HepG2 (cell line): ENCODE results near the gene ZNF425. TPM values are rescaled to one million over a fixed set of nuclear protein-coding genes. Genes with fewer than 3 reads are reported as not detected.
A peak's percentile ranks its signal among the peaks of the same experiment; 100 is the strongest.

Experiments used
- ATAC-seq: fragments of 200-7000 bp; cut with Tn5 transposase; 3 replicates; pipeline ENCODE4 v1.9.1; 2020; ENCODE audit warnings: mild to moderate bottlenecking, moderate library complexity
- BruUV-seq: library from RNA; stranded (reverse); fragments of 400-500 nt; replicated peaks from 2 replicates; lab custom pipeline; 2021; lab: Mats Ljungman, UMichigan
- CTCF ChIA-PET: fragments of 300-600 bp; formaldehyde crosslinking; extraction: SDS; loops from one replicate; lab custom pipeline; 2021; ENCODE audit warnings: low total read pairs, inconsistent platforms, low intra/inter-chr PET ratio; lab: Yijun Ruan, JAX
- POLR2A ChIA-PET: fragments of 350-600 bp; sonication (Branson Sonifier 250); formaldehyde crosslinking; loops from one replicate; lab custom pipeline; 2020; ENCODE audit warnings: antibody characterized with exemption, inconsistent platforms; lab: Yijun Ruan, JAX
- DNase-seq: peaks from one replicate; pipeline ENCODE4 v3.0.0-alpha.2; 2015; ENCODE audit warnings: low spot score
- FAIRE-seq: peaks from 3 replicates; lab custom pipeline; 2011; peaks lifted over from hg19 to GRCh38; lab: Jason Lieb, UNC
- H2AFZ ChIP-seq: one replicate; pipeline ENCODE4 v1.6.1; 2011; ENCODE audit warnings: low read length, inconsistent platforms
- H3K27ac ChIP-seq: fragments of 300-600 bp; 3 replicates; pipeline ENCODE4 v1.8.0; 2011; ENCODE audit warnings: mixed run types, mild to moderate bottlenecking, mixed read lengths, low read length, inconsistent platforms; ENCODE audit not compliant: insufficient read depth; ENCODE audit errors: extremely low read length
- H3K27me3 ChIP-seq, 2 experiments: fragments of 200-600 bp in 1 of 2; 2 replicates in 1 of 2; 3 replicates in 1 of 2; pipeline versions ENCODE4 v1.6.0 to v1.8.0; 2011; ENCODE audit warnings: low read length in 2 of 2, mild to moderate bottlenecking in 2 of 2, moderate library complexity in 2 of 2, inconsistent platforms in 1 of 2; ENCODE audit not compliant: insufficient read depth in 2 of 2, control insufficient read depth in 1 of 2
- H3K36me3 ChIP-seq, 2 experiments: fragments of 200-600 bp in 1 of 2; replicated peaks in 1 of 2; 2 replicates in 1 of 2; 3 replicates in 1 of 2; pipeline versions ENCODE4 v1.5.1 to v1.8.0; 2011; ENCODE audit warnings: low read length in 2 of 2, inconsistent platforms in 1 of 2; ENCODE audit not compliant: insufficient read depth in 2 of 2, control insufficient read depth in 1 of 2
- H3K4me1 ChIP-seq: 2 replicates; pipeline ENCODE4 v1.5.1; 2012; ENCODE audit warnings: low read length, inconsistent platforms; ENCODE audit not compliant: insufficient read depth
- H3K4me2 ChIP-seq: 2 replicates; pipeline ENCODE4 v1.6.0; 2011; ENCODE audit warnings: low read depth, low read length, inconsistent platforms
- H3K4me3 ChIP-seq, 3 experiments: fragments of 200-600 bp in 1 of 3; sonication (generic), shearing (Covaris generic) in 1 of 3; replicated peaks in 1 of 3; 2 replicates each; pipeline ENCODE4 v1.5.1; 2011 to 2016; ENCODE audit warnings: low read length in 3 of 3, inconsistent platforms in 2 of 3, low read depth in 2 of 3, mild to moderate bottlenecking in 2 of 3, control low read depth in 1 of 3, mixed read lengths in 1 of 3; ENCODE audit not compliant: insufficient read depth in 1 of 3
- H3K79me2 ChIP-seq: one replicate; pipeline ENCODE4 v1.6.1; 2011; ENCODE audit warnings: low read length, inconsistent platforms; ENCODE audit not compliant: insufficient read depth
- H3K9ac ChIP-seq: 2 replicates; pipeline ENCODE4 v1.6.0; 2011; ENCODE audit warnings: mild to moderate bottlenecking, low read depth, low read length, inconsistent platforms; ENCODE audit not compliant: insufficient read depth
- H3K9me3 ChIP-seq: 2 replicates; pipeline ENCODE4 v1.5.1; 2012; ENCODE audit warnings: mild to moderate bottlenecking, low read length
- H4K20me1 ChIP-seq: 2 replicates; pipeline ENCODE4 v1.6.0; 2011; ENCODE audit warnings: inconsistent platforms, mild to moderate bottlenecking, low read length, moderate library complexity; ENCODE audit not compliant: insufficient read depth
- ATRX ChIP-seq: sonication (generic); formaldehyde crosslinking; IDR thresholded peaks from 2 replicates; pipeline ENCODE4 v1.4.0; 2020; ENCODE audit warnings: missing genetic modification reagents, borderline replicate concordance
- BORCS8-MEF2B ChIP-seq: sonication (generic); formaldehyde crosslinking; IDR thresholded peaks from 2 replicates; pipeline ENCODE4 v1.8.0; 2022; ENCODE audit warnings: mild to moderate bottlenecking, missing genetic modification reagents
- CBX2 ChIP-seq, 2 experiments: fragments of 200-600 bp in 1 of 2; sonication (generic); formaldehyde crosslinking in 1 of 2; IDR thresholded peaks; 2 replicates each; pipeline versions ENCODE4 v1.7.0 to v1.8.1; 2018 to 2022; ENCODE audit warnings: low read depth in 2 of 2, low read length in 1 of 2, mild to moderate bottlenecking in 1 of 2, missing genetic modification reagents in 1 of 2
- KLF13 ChIP-seq: sonication (generic); formaldehyde crosslinking; IDR thresholded peaks from 2 replicates; pipeline ENCODE4 v1.4.0; 2020; ENCODE audit warnings: mild to moderate bottlenecking, missing genetic modification reagents
- MED13 ChIP-seq: sonication (generic); formaldehyde crosslinking; IDR thresholded peaks from 2 replicates; pipeline ENCODE4 v1.5.0; 2020; ENCODE audit warnings: missing genetic modification reagents
- NKX3-1 ChIP-seq: sonication (generic); formaldehyde crosslinking; IDR thresholded peaks from 2 replicates; pipeline ENCODE4 v1.5.0; 2020; ENCODE audit warnings: missing genetic modification reagents
- PAXIP1 ChIP-seq: sonication (generic); formaldehyde crosslinking; conservative IDR thresholded peaks from 2 replicates; pipeline ENCODE4 v1.4.0; 2020; ENCODE audit warnings: mild to moderate bottlenecking, missing genetic modification reagents, moderate library complexity
- SOX5 ChIP-seq: IDR thresholded peaks from 2 replicates; pipeline ENCODE4 v1.6.1; 2016; ENCODE audit warnings: borderline replicate concordance
- TFDP1 ChIP-seq: IDR thresholded peaks from 2 replicates; pipeline ENCODE4 v1.6.1; 2016; ENCODE audit warnings: missing compliant biosample characterization, missing genetic modification reagents, borderline replicate concordance
- TSC22D2 ChIP-seq: sonication (generic); formaldehyde crosslinking; IDR thresholded peaks from 2 replicates; pipeline ENCODE4 v1.5.1; 2020; ENCODE audit warnings: missing genetic modification reagents, mild to moderate bottlenecking, borderline replicate concordance
- ZBTB7B ChIP-seq: sonication (generic); formaldehyde crosslinking; IDR thresholded peaks from 2 replicates; pipeline ENCODE4 v1.4.0; 2020; ENCODE audit warnings: missing genetic modification reagents
- ZNF276 ChIP-seq: sonication (generic); formaldehyde crosslinking; IDR thresholded peaks from 2 replicates; pipeline ENCODE4 v1.4.0; 2020; ENCODE audit warnings: mild to moderate bottlenecking, low read depth, missing genetic modification reagents
- ZNF543 ChIP-seq: sonication (generic); formaldehyde crosslinking; IDR thresholded peaks from 2 replicates; pipeline ENCODE4 v1.4.0; 2020; ENCODE audit warnings: mild to moderate bottlenecking, missing genetic modification reagents
- ZNF598 ChIP-seq: sonication (generic); formaldehyde crosslinking; IDR thresholded peaks from 2 replicates; pipeline ENCODE4 v1.5.1; 2020; ENCODE audit warnings: mild to moderate bottlenecking, missing genetic modification reagents, borderline replicate concordance
- ZNF720 ChIP-seq: sonication (generic); formaldehyde crosslinking; IDR thresholded peaks from 2 replicates; pipeline ENCODE4 v1.4.0; 2020; ENCODE audit warnings: missing genetic modification reagents
- ZNF746 ChIP-seq: sonication (generic); formaldehyde crosslinking; IDR thresholded peaks from 2 replicates; pipeline ENCODE4 v1.8.0; 2022; ENCODE audit warnings: mild to moderate bottlenecking, missing genetic modification reagents
- ZNF83 ChIP-seq: sonication (generic); formaldehyde crosslinking; IDR thresholded peaks from 2 replicates; pipeline ENCODE4 v1.4.0; 2020; ENCODE audit warnings: missing genetic modification reagents, mild to moderate bottlenecking, borderline replicate concordance
- WGBS: methylation state at CpG from one replicate; pipeline ENCODE4 v1.1.6; 2017; ENCODE audit warnings: low lambda C conversion rate; 5-methylcytosine and 5-hydroxymethylcytosine counted together
- in situ Hi-C: cut with HindIII; loops from 2 replicates; pipeline ENCODE4 v1.10.0; 2017; ENCODE audit warnings: low pct_unique_long_range_greater_than_20kb; ENCODE audit not compliant: extremely low pct_ligation_motif_present
- intact Hi-C: fragments of 100-400 bp; cut with micrococcal nuclease; formaldehyde crosslinking; loops from one replicate; pipeline ENCODE4 v1.10.0; 2022; ENCODE audit not compliant: unreplicated experiment
- polyA plus RNA-seq, 8 experiments: library from polyadenylated mRNA; depleted of rRNA in 3 of 8; stranded (reverse) in 7 of 8; unstranded in 1 of 8; fragments of >200 nt; fragmentation: Illumina TruSeq in 4 of 8; extraction: Trizol in 4 of 8; gene quantifications; 2 replicates each; pipeline versions ENCODE4 v1.2.1 to v1.2.3, GENCODE V29; 2011 to 2016; ENCODE audit warnings: low read depth in 4 of 8, missing spikeins in 1 of 8, mixed read lengths in 1 of 8; ENCODE audit not compliant: insufficient read depth in 1 of 8
- total RNA-seq, 5 experiments: library from RNA; depleted of rRNA; stranded (reverse); fragments of >200 nt; fragmentation: Illumina TruSeq; extraction: Trizol; gene quantifications; 2 replicates each; pipeline ENCODE4 v1.2.3, GENCODE V29; 2016; ENCODE audit warnings: low read depth in 1 of 5

Gene ZNF425
- total and polyA plus RNA-seq, 2 of the 13 experiments (the other 11 are each of a cell fraction or from before 2014, with no cell fraction given), result 0.51 to 1.1 TPM

- Histone ChIP-seq H3K9ac (peak within 1 kb of the TSS; percentile 94), H3K4me3 (peak within 1 kb of the TSS; percentile 87 to 97 (median 93)), H4K20me1 (no peaks in the 10 kb centered on the region), H2AFZ (peak within 1 kb of the TSS; percentile 92), H3K27ac (peak within 1 kb of the TSS; percentile 89), H3K79me2 (peaks cover 25% of the 10 kb centered on the region), H3K4me2 (peak within 1 kb of the TSS; percentile 77), H3K27me3 (no peaks in the 10 kb centered on the region; a peak in 1 of 5 replicates), H3K36me3 (0 out of 5 replicates have a peak, but pooled peaks cover 0 to 2% of the 10 kb centered on the region in 2 experiments), H3K4me1 (peaks cover 28% of the 10 kb centered on the region; the same call in 1 of the 2 replicates), H3K9me3 (no peaks in the 10 kb centered on the region)
- under 1% methylated on average over 25 of the region's 79 CpGs for WGBS
- DNase-seq (peak; percentile 45), FAIRE-seq (no peak), ATAC-seq (peak; percentile 83)
- POLR2A ChIA-PET, result interaction anchor here (1.0 to 3.3 kb wide), 7 partner anchors 11 to 115 kb away, joined by 3 to 42 read pairs (median 4); partner anchors contain the start of genes ZNF282, ZNF425 and ZNF783
- intact Hi-C loops, result loop anchor here (1.0 kb wide), 1 partner anchor 43 kb away; no protein-coding TSS in a partner anchor
- in situ Hi-C loops, result no loop called here
- BruUV-seq, result no TSS peak
- CTCF ChIA-PET, result interaction anchor here (0.8 to 2.9 kb wide), 4 partner anchors 20 to 81 kb away, joined by 4 to 26 read pairs (median 4); partner anchors contain the start of genes ZNF282, ZNF425 and ZNF786
- TF ChIP-seq ZNF598 (CRISPR knock-in tag) (no peak), ZNF83 (CRISPR knock-in tag) (no peak), SOX5 (CRISPR knock-in tag) (no peak), PAXIP1 (no peak), TSC22D2 (CRISPR knock-in tag) (0 out of 2 replicates have a peak, but pooled peaks have one; percentile 8), TFDP1 (peak; percentile 54; the same call in 1 of the 2 replicates), CBX2 (IDR thresholded peaks at IDR 0.05; ENCODE audit: low read depth, low read length) (no peak), CBX2 (CRISPR knock-in tag; IDR thresholded peaks at IDR 0.05; ENCODE audit: low read depth) (no peak), ZBTB7B (peak; percentile 50; the same call in 1 of the 2 replicates), ZNF543 (CRISPR knock-in tag) (0 out of 2 replicates have a peak, but pooled peaks have one; percentile 26), KLF13 (no peak), MED13 (CRISPR knock-in tag) (no peak; the same call in 1 of the 2 replicates), ZNF746 (CRISPR knock-in tag) (no peak), ATRX (CRISPR knock-in tag) (no peak), NKX3-1 (no peak), ZNF276 (no peak), ZNF720 (CRISPR knock-in tag) (no peak), BORCS8-MEF2B (CRISPR knock-in tag) (peak; percentile 1; the same call in 1 of the 2 replicates)
Observed at GRCh38 chr7:149147072-149147751, 21.1 kb upstream of the ZNF425 start, which contains the start of gene ZNF398. Gene ZNF398, plus strand, starts transcription at chr7:149147453. Its CDS starts 290 bp downstream, at chr7:149147743.
